Measurements from ENCODE around the gene NOG.

The NOG gene

GRCh38 chr17:56600256-56600655 is 6.8 kb downstream of the NOG start:
- TF ChIP-seq, protein P1, sequence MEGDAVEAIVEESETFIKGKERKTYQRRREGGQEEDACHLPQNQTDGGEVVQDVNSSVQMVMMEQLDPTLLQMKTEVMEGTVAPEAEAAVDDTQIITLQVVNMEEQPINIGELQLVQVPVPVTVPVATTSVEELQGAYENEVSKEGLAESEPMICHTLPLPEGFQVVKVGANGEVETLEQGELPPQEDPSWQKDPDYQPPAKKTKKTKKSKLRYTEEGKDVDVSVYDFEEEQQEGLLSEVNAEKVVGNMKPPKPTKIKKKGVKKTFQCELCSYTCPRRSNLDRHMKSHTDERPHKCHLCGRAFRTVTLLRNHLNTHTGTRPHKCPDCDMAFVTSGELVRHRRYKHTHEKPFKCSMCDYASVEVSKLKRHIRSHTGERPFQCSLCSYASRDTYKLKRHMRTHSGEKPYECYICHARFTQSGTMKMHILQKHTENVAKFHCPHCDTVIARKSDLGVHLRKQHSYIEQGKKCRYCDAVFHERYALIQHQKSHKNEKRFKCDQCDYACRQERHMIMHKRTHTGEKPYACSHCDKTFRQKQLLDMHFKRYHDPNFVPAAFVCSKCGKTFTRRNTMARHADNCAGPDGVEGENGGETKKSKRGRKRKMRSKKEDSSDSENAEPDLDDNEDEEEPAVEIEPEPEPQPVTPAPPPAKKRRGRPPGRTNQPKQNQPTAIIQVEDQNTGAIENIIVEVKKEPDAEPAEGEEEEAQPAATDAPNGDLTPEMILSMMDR (conservative IDR thresholded peaks at IDR 0.05; ENCODE audit: low read depth), result no peak
- ChIA-PET POLR2A (ENCODE audit: low non-redundant PET) (no interaction called here), CTCF (interaction anchor here (0.6 kb wide), 1 partner anchor 219 kb away, joined by 3 read pairs; no protein-coding TSS in a partner anchor)
- no peak for DNase-seq (ENCODE audit: low spot score)
- no peak overlapping the region for H3K27ac ChIP-seq

DNA sequence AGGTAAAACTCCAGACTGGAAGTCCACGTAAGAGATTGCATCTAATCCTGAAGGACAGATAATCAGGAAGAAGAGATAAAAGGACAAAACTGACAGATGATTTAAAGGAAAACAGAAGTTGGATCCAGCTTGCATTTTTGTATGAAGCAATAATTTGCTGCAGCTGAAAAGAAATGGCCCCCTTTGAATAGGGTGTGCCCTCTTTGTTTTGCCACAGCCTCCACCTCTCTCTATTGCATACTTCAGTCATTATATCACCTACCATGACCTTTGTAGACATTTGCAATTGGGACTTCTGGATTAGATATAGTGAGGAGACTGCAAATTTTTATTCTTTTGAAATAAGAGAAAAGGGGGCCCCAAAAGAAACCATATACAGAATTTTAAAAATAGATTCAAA is 8.1 kb downstream of the NOG start:
- TF ChIP-seq, protein P1 (conservative IDR thresholded peaks at IDR 0.05; ENCODE audit: low read depth), result no peak
- DNase-seq (ENCODE audit: low spot score), result no peak
- CTCF ChIA-PET, result interaction anchor here (0.5 to 0.9 kb wide), 2 partner anchors 10 to 37 kb away, joined by 3 to 4 read pairs; no protein-coding TSS in a partner anchor

GRCh38 chr17:56602292-56603130 is 9.0 kb downstream of the NOG start:
- TF ChIP-seq, protein P1 (conservative IDR thresholded peaks at IDR 0.05; ENCODE audit: low read depth), result no peak
- DNase-seq (ENCODE audit: low spot score), result no peak

More for the DNA sequence above, 8.1 kb downstream of the NOG start:
- H3K27ac ChIP-seq, result no peak overlapping the region
- POLR2A ChIA-PET (ENCODE audit: low non-redundant PET), result no interaction called here

GRCh38 chr17:56603486-56604238 is 10.2 kb downstream of the NOG start:
- H3K27ac ChIP-seq, result no peak overlapping the region
- TF ChIP-seq, protein P1 (conservative IDR thresholded peaks at IDR 0.05; ENCODE audit: low read depth), result no peak
- ChIA-PET CTCF (no interaction called here), POLR2A (ENCODE audit: low non-redundant PET) (no interaction called here)
- no peak for DNase-seq (ENCODE audit: low spot score)

More at GRCh38 chr17:56602292-56603130, 9.0 kb downstream of the NOG start:
- CTCF ChIA-PET, result no interaction called here
- no peak overlapping the region for H3K27ac ChIP-seq
- POLR2A ChIA-PET (ENCODE audit: low non-redundant PET), result no interaction called here

GRCh38 chr17:56604691-56605290 is 11.3 kb downstream of the NOG start:
- ChIA-PET POLR2A (ENCODE audit: low non-redundant PET) (no interaction called here), CTCF (no interaction called here)
- TF ChIP-seq, protein P1 (conservative IDR thresholded peaks at IDR 0.05; ENCODE audit: low read depth), result no peak
- no peak overlapping the region for H3K27ac ChIP-seq
- no peak for DNase-seq (ENCODE audit: low spot score)

DNA sequence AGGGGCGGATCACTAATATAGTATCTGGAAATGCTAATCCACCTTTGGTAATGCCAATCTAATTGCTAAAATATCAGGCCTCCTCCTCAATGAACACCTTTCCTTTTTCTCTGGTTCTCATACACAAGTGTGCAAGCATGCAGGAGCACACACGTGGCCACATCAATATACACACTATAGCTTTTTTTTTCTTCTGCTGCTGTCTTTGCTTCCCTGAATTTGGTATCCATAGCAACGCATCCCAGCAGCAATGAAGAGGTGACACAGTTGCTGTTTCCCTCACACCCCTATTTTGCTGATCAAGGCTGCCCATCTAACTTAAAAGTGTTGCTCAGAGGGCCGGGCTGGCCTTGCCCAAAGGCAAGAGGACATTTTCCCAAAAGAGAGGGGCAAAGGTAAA is 15.4 kb downstream of the NOG start:
- CTCF ChIA-PET, result interaction anchor here (0.6 kb wide), 1 partner anchor 478 kb away, joined by 5 read pairs; no protein-coding TSS in a partner anchor
- TF ChIP-seq, protein P1 (conservative IDR thresholded peaks at IDR 0.05; ENCODE audit: low read depth), result no peak
- POLR2A ChIA-PET (ENCODE audit: low non-redundant PET), result no interaction called here
- no peak for DNase-seq (ENCODE audit: low spot score)
- no peak overlapping the region for H3K27ac ChIP-seq

Data from RWPE1 (cell line).